ENCODE data around the gene ISM1. TPM values are rescaled to one million over a fixed set of nuclear protein-coding genes. Genes with fewer than 3 reads are reported as not detected.

The ISM1 gene
- total RNA-seq, 3 donors from 2014 or later: 13.0 to 18.7 (median 15.2) TPM

GRCh38 chr20:13286607-13287006 lies 65.5 kb downstream of the ISM1 start:
- Histone ChIP-seq H3K4me3 (no peak overlapping the region), H3K9me3 (no peaks in the 10 kb centered on the region), H3K27ac (peak overlapping the region; percentile 71), H3K4me1 (no peaks in the 10 kb centered on the region), H3K36me3 (no peaks in the 10 kb centered on the region), H3K27me3 (no peaks in the 10 kb centered on the region)
- TF ChIP-seq POLR2A (IDR thresholded peaks at IDR 0.05): no peak
- TF ChIP-seq POLR2AphosphoS5 (IDR thresholded peaks at IDR 0.05): peak in 2 of 3 donors; percentile 63 to 70
- intact Hi-C loops (cut with DNase I; ENCODE audit: low total_unique reads): no loop called here
- peak; percentile 84 to 95 for DNase-seq (ENCODE audit: low spot score in 2 of 2)

- DNase-seq (ENCODE audit: low spot score in 2 of 2): no peak
- no peaks in the 10 kb centered on the region for H3K4me1 ChIP-seq
- H3K27me3 ChIP-seq: no peaks in the 10 kb centered on the region
- TF ChIP-seq POLR2A (IDR thresholded peaks at IDR 0.05) (no peak), CTCF (IDR thresholded peaks at IDR 0.05) (no peak), POLR2AphosphoS5 (IDR thresholded peaks at IDR 0.05) (no peak)
- H3K9me3 ChIP-seq: no peaks in the 10 kb centered on the region
- H3K27ac ChIP-seq: peak overlapping the region; percentile 71
- no peaks in the 10 kb centered on the region for H3K36me3 ChIP-seq
- H3K4me3 ChIP-seq: no peak overlapping the region
- intact Hi-C loops (cut with DNase I; ENCODE audit: low total_unique reads): no loop called here
Measured at GRCh38 chr20:13288357-13288756, 67.3 kb downstream of the ISM1 start.

GRCh38 chr20:13289031-13289430 lies 68.0 kb downstream of the ISM1 start:
- H3K9me3 ChIP-seq: no peaks in the 10 kb centered on the region
- H3K27ac ChIP-seq: no peak overlapping the region
- H3K4me1 ChIP-seq: no peaks in the 10 kb centered on the region
- H3K27me3 ChIP-seq: no peaks in the 10 kb centered on the region
- intact Hi-C loops (cut with DNase I; ENCODE audit: low total_unique reads): no loop called here
- TF ChIP-seq POLR2A (IDR thresholded peaks at IDR 0.05): no peak
- TF ChIP-seq CTCF (IDR thresholded peaks at IDR 0.05): no peak
- no peak for TF ChIP-seq POLR2AphosphoS5 (IDR thresholded peaks at IDR 0.05)
- DNase-seq (ENCODE audit: low spot score in 2 of 2): no peak
- no peaks in the 10 kb centered on the region for H3K36me3 ChIP-seq
- H3K4me3 ChIP-seq: no peak overlapping the region

- TF ChIP-seq POLR2A (IDR thresholded peaks at IDR 0.05) (no peak), POLR2AphosphoS5 (IDR thresholded peaks at IDR 0.05) (no peak), CTCF (IDR thresholded peaks at IDR 0.05) (no peak)
- DNase-seq (ENCODE audit: low spot score in 2 of 2): no peak
- H3K4me3 ChIP-seq: no peak overlapping the region
- H3K27ac ChIP-seq: peak overlapping the region in 1 of 2 donors; percentile 12
- no peaks in the 10 kb centered on the region for H3K4me1 ChIP-seq
- no peaks in the 10 kb centered on the region for H3K27me3 ChIP-seq
- H3K9me3 ChIP-seq: no peaks in the 10 kb centered on the region
- intact Hi-C loops (cut with DNase I; ENCODE audit: low total_unique reads): no loop called here
- H3K36me3 ChIP-seq: no peaks in the 10 kb centered on the region
Measured at GRCh38 chr20:13290724-13291123, 69.7 kb downstream of the ISM1 start.

GRCh38 chr20:13291157-13291556 lies 70.1 kb downstream of the ISM1 start:
- no peak for DNase-seq (ENCODE audit: low spot score in 2 of 2)
- Histone ChIP-seq H3K27ac (peak overlapping the region in 1 of 2 donors; percentile 76), H3K27me3 (no peaks in the 10 kb centered on the region), H3K36me3 (no peaks in the 10 kb centered on the region), H3K4me3 (no peak overlapping the region), H3K9me3 (no peaks in the 10 kb centered on the region), H3K4me1 (no peaks in the 10 kb centered on the region)
- no peak for TF ChIP-seq CTCF (IDR thresholded peaks at IDR 0.05)
- TF ChIP-seq POLR2A (IDR thresholded peaks at IDR 0.05): no peak
- TF ChIP-seq POLR2AphosphoS5 (IDR thresholded peaks at IDR 0.05): no peak
- intact Hi-C loops (cut with DNase I; ENCODE audit: low total_unique reads): no loop called here
